HUES64 (cell line): ENCODE data around the gene PLN.

Source experiments
- H3K27ac ChIP-seq: 2 replicates; pipeline ENCODE4 v1.7.0; 2013; ENCODE audit warnings: low read depth, low read length, inconsistent platforms
- H3K27me3 ChIP-seq: 2 replicates; pipeline ENCODE4 v1.6.1; 2013; ENCODE audit warnings: mild to moderate bottlenecking, low read length; ENCODE audit not compliant: insufficient read depth
- H3K36me3 ChIP-seq: 2 replicates; pipeline ENCODE4 v1.6.1; 2013; ENCODE audit warnings: mild to moderate bottlenecking, low read length; ENCODE audit not compliant: insufficient read depth
- H3K4me1 ChIP-seq: 2 replicates; pipeline ENCODE4 v1.6.1; 2013; ENCODE audit warnings: mild to moderate bottlenecking, low read length, moderate library complexity; ENCODE audit not compliant: insufficient read depth
- H3K4me3 ChIP-seq: 2 replicates; pipeline ENCODE4 v1.5.1; 2013; ENCODE audit warnings: mild to moderate bottlenecking, low read length, moderate library complexity
- H3K9ac ChIP-seq: 2 replicates; pipeline ENCODE4 v1.6.1; 2013; ENCODE audit warnings: mild to moderate bottlenecking, low read depth, low read length
- H3K9me3 ChIP-seq: 2 replicates; pipeline ENCODE4 v1.6.1; 2013; ENCODE audit warnings: low read depth, low read length; ENCODE audit not compliant: insufficient read depth
- WGBS: fragments of 150-250, 120-280 bp; methylation state at CpG from one replicate; pipeline ENCODE4 v1.1.7; 2013; ENCODE audit warnings: missing lambda C conversion rate; 5-methylcytosine and 5-hydroxymethylcytosine counted together

PLN gene

DNA sequence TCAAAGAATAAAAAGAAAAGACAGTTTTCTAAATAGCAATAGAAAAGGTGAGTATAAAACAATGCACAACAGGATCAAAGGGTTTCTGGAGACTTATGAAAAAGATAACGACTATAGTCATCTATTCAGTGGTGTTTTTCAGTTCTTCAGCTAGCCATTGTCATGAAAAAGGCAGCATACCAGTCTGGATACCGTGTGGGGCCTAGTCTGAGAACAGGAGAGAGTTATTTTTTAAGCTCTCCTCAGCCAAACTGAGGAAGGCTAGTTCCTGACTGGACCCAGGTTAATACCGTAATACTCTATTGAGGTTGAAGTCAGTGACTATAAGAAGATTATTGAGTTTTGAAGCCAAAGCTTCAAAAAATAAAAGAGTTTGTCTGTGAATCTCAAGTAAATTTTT lies 49.5 kb downstream of the PLN start:
- 54% methylated on average over 3 of the region's 3 CpGs for WGBS
- Histone ChIP-seq H3K4me1 (peaks cover 8% of the 10 kb centered on the region; the same call in 1 of the 2 replicates), H3K27ac (peak overlapping the region; percentile 32; the same call in 1 of the 2 replicates)

DNA sequence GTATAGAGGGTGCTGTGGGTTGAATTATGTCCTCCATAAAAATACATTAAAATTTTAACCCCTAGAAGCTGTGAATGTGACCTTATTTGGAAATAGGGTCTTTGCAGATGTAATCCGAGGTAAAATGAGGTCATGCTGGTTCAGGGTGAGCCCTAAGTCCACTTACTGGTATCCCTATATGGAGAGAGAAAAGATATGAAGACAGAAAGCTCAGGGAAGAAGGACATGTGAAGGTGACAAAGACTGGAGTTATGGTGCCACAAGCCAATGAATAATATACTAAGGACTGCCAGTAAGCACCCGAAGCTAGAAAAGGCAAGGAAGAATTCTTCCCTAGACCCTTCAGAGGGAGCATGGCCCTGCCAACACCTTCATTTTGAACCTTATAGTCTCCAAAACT lies 50.2 kb downstream of the PLN start:
- Histone ChIP-seq H3K4me1 (peaks cover 8% of the 10 kb centered on the region; the same call in 1 of the 2 replicates), H3K9ac (no peak overlapping the region), H3K4me3 (no peak overlapping the region), H3K9me3 (peaks cover 1% of the 10 kb centered on the region; the same call in 1 of the 2 replicates), H3K36me3 (no peaks in the 10 kb centered on the region), H3K27ac (no peak overlapping the region), H3K27me3 (no peaks in the 10 kb centered on the region)
- 94% methylated on average over 2 of the region's 2 CpGs for WGBS

More for the DNA sequence above, 49.5 kb downstream of the PLN start:
- Histone ChIP-seq H3K27me3 (no peaks in the 10 kb centered on the region), H3K4me3 (no peak overlapping the region), H3K9ac (no peak overlapping the region), H3K9me3 (no peaks in the 10 kb centered on the region), H3K36me3 (no peaks in the 10 kb centered on the region)

DNA sequence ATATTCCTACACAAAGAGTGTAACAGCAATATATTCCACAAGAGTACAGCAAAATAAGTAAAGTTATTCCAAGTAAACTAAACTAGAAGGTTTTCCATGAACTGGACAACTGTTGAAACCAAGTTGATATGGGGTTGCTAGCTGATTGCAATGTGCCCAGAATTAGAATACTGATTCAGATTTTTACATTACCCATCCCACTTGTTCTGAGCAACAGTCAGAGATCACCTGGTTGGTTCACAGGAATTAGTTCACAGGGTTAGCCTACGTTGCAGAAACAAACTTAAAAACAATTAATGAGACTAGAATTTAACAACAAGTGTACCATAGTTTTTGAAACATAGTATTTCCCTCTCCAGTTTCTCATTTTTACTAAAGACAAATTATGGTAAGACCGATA lies 54.2 kb downstream of the PLN start:
- peaks cover 10% of the 10 kb centered on the region for H3K9me3 ChIP-seq

DNA sequence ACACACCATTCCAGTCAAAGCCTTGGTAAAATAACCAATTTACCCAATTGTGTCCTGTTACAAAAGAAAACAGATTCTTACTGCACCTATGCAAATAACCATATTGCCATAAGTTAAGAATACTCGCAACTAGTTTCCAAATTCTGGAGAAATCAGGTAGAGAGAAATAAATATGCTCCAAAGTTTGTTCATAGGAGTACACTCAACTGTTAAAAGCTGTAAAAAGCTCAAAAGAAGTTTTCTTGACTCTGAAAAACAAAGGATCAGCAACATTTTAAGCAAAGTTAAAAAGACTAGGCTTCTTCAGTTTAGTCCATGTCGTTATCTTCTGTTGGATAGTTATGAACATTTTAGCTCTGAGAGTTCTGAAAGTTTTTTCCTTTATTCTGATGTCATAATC lies 55.3 kb downstream of the PLN start:
- Histone ChIP-seq H3K4me3 (no peak overlapping the region), H3K4me1 (no peaks in the 10 kb centered on the region), H3K27me3 (no peaks in the 10 kb centered on the region), H3K9me3 (peaks cover 10% of the 10 kb centered on the region), H3K9ac (no peak overlapping the region), H3K27ac (no peak overlapping the region), H3K36me3 (no peaks in the 10 kb centered on the region)
- 100% methylated on average over 2 of the region's 2 CpGs for WGBS

More for the DNA sequence above, 54.2 kb downstream of the PLN start:
- H3K9ac ChIP-seq = no peak overlapping the region
- no peak overlapping the region for H3K4me3 ChIP-seq
- H3K27me3 ChIP-seq = no peaks in the 10 kb centered on the region
- no peak overlapping the region for H3K27ac ChIP-seq
- H3K36me3 ChIP-seq = no peaks in the 10 kb centered on the region
- WGBS = 68% methylated on average over 2 of the region's 2 CpGs
- peaks cover 8% of the 10 kb centered on the region; the same call in 1 of the 2 replicates for H3K4me1 ChIP-seq

DNA sequence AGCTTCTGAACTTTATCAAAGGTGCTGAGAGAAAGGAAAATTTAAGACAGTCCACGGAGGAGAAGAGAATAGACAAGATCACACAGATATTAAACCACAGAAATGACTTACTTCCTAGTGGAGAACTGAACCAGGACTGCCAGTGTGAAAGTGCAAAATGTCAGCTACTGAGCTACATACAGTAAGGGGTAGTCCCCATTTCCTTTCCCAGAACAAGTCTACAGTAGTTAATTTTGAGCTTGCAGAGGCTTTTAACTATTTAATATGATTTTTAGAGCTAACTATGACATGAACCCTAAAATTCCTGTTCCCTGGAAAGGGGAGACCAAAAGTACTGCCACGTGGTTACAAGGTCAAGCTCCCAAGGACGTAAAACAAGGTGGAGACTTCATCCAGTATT lies 58.2 kb downstream of the PLN start:
- 91% methylated on average over 3 of the region's 3 CpGs for WGBS
- Histone ChIP-seq H3K9ac (no peak overlapping the region), H3K36me3 (no peaks in the 10 kb centered on the region), H3K27ac (no peak overlapping the region), H3K4me1 (no peaks in the 10 kb centered on the region), H3K9me3 (peaks cover 10% of the 10 kb centered on the region), H3K4me3 (no peak overlapping the region), H3K27me3 (no peaks in the 10 kb centered on the region)

DNA sequence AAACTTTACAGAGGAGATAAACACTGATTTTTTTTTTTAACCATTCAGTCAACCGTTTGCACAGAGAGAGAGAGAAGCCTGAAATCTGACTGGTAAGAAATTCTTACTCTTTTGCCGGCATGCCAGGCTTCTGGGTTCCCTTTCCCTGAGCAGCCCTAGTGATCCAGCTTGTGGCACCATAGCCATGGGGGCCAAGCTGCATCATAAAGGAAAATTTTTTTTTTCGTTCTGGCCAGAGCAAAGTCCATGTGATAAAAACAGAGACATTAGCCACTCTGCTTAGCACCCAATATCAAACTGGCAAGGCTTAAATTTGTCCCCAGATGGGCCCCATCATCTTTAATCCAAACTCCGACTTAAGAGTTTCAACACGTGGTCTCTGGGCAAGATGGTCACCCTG lies 58.8 kb downstream of the PLN start:
- 93% methylated on average over 5 of the region's 5 CpGs for WGBS
- H3K9me3 ChIP-seq = peaks cover 12% of the 10 kb centered on the region
- no peaks in the 10 kb centered on the region for H3K36me3 ChIP-seq
- no peak overlapping the region for H3K4me3 ChIP-seq
- H3K27me3 ChIP-seq = no peaks in the 10 kb centered on the region
- no peaks in the 10 kb centered on the region for H3K4me1 ChIP-seq
- H3K27ac ChIP-seq = no peak overlapping the region
- no peak overlapping the region for H3K9ac ChIP-seq
